SK-N-SH (cell line): ENCODE data around the gene SAP30L.

ENCODE experiments used
- CHD2 ChIP-seq: fragments of 150-350 bp; IDR thresholded peaks from 2 replicates; pipeline ENCODE4 v1.6.1; 2018; ENCODE audit warnings: low read length; ENCODE audit not compliant: partially characterized antibody
- ELF1 ChIP-seq: IDR thresholded peaks from 2 replicates; pipeline ENCODE4 v1.4.0; 2012
- GABPA ChIP-seq: IDR thresholded peaks from 2 replicates; pipeline ENCODE4 v1.4.0; 2012; ENCODE audit warnings: low read depth, mild to moderate bottlenecking
- GATA2 ChIP-seq: sonication (generic); formaldehyde crosslinking; IDR thresholded peaks from 2 replicates; pipeline ENCODE4 v1.5.0; 2020; ENCODE audit warnings: mild to moderate bottlenecking, missing genetic modification reagents
- JUND ChIP-seq: IDR thresholded peaks from 2 replicates; pipeline ENCODE4 v1.4.0; 2012
- MXI1 ChIP-seq: IDR thresholded peaks from 2 replicates; pipeline ENCODE4 v1.6.1; 2012; ENCODE audit warnings: mild to moderate bottlenecking, low read depth, low read length, improper control_type of control experiment
- NRF1 ChIP-seq: IDR thresholded peaks from 2 replicates; pipeline ENCODE4 v1.6.1; 2012; ENCODE audit warnings: low read depth, mild to moderate bottlenecking, low read length
- POLR2AphosphoS5 ChIP-seq: IDR thresholded peaks from 2 replicates; pipeline ENCODE4 v1.6.1; 2012; ENCODE audit warnings: low read depth, low read length
- RCOR1 ChIP-seq: fragments of 150-350 bp; IDR thresholded peaks from 2 replicates; pipeline ENCODE4 v1.6.1; 2017; ENCODE audit warnings: antibody characterized with exemption, low read length
- RFX5 ChIP-seq: IDR thresholded peaks from 2 replicates; pipeline ENCODE4 v1.6.1; 2012; ENCODE audit warnings: mild to moderate bottlenecking, improper control_type of control experiment, low read length
- SIN3A ChIP-seq: IDR thresholded peaks from 2 replicates; pipeline ENCODE4 v1.6.1; 2012; ENCODE audit warnings: low read depth, mild to moderate bottlenecking, low read length, moderate library complexity, borderline replicate concordance
- TF ChIP-seq, protein P1 (sequence below): fragments of 200-600 bp; sonication (generic); IDR thresholded peaks from 2 replicates; pipeline ENCODE4 v1.6.1; 2017; ENCODE audit warnings: antibody characterized with exemption, mild to moderate bottlenecking, moderate library complexity
- TF ChIP-seq, protein P2 (sequence below): fragments of 150-350 bp; IDR thresholded peaks from 2 replicates; pipeline ENCODE4 v1.6.1; 2017; ENCODE audit warnings: antibody characterized with exemption, low read length, low read depth, borderline replicate concordance

DNA sequence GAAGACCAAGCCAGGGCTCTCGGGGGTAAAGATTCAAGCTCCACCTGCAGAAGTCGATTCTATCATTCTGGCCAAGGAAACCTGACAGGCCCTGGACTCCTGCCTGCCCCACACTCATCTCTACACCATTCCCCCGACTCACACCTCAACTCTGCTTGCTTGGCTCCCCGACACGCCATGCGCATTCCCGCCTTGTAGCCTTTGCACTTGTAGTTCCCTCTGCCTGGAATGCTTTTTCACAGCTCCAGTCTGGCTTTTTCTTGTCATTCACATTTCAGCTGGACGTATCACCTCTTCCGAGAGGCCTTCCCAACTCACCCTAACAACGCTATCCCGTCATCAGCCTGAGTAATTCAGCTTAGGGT lies 60.9 kb downstream of the SAP30L start:
- TF ChIP-seq, protein P1, sequence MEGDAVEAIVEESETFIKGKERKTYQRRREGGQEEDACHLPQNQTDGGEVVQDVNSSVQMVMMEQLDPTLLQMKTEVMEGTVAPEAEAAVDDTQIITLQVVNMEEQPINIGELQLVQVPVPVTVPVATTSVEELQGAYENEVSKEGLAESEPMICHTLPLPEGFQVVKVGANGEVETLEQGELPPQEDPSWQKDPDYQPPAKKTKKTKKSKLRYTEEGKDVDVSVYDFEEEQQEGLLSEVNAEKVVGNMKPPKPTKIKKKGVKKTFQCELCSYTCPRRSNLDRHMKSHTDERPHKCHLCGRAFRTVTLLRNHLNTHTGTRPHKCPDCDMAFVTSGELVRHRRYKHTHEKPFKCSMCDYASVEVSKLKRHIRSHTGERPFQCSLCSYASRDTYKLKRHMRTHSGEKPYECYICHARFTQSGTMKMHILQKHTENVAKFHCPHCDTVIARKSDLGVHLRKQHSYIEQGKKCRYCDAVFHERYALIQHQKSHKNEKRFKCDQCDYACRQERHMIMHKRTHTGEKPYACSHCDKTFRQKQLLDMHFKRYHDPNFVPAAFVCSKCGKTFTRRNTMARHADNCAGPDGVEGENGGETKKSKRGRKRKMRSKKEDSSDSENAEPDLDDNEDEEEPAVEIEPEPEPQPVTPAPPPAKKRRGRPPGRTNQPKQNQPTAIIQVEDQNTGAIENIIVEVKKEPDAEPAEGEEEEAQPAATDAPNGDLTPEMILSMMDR: no peak
- TF ChIP-seq CHD2 (no peak), SIN3A (no peak), GABPA (no peak), RCOR1 (no peak), JUND (no peak), NRF1 (no peak), RFX5 (no peak), ELF1 (no peak), MXI1 (no peak), POLR2AphosphoS5 (no peak), GATA2 (CRISPR knock-in tag) (no peak)
- TF ChIP-seq, protein P2, sequence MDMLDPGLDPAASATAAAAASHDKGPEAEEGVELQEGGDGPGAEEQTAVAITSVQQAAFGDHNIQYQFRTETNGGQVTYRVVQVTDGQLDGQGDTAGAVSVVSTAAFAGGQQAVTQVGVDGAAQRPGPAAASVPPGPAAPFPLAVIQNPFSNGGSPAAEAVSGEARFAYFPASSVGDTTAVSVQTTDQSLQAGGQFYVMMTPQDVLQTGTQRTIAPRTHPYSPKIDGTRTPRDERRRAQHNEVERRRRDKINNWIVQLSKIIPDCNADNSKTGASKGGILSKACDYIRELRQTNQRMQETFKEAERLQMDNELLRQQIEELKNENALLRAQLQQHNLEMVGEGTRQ: no peak
